DOHH2 (cell line): ENCODE measurements around the gene CPNE9.

Experiments
- H3F3A ChIP-seq: fragments of 200-600 bp; sonication (generic), shearing (Covaris generic); 2 replicates; pipeline ENCODE4 v1.6.0; 2016; ENCODE audit warnings: antibody characterized with exemption, mild to moderate bottlenecking; ENCODE audit not compliant: control insufficient read depth, insufficient read depth
- H3K27ac ChIP-seq: fragments of 200-600 bp; sonication (generic); 2 replicates; pipeline ENCODE4 v1.5.1; 2014; ENCODE audit warnings: low read depth, mild to moderate bottlenecking, low read length, moderate library complexity
- H3K27me3 ChIP-seq: fragments of 200-600 bp; sonication (generic); 2 replicates; pipeline ENCODE4 v1.6.1; 2014; ENCODE audit warnings: mild to moderate bottlenecking, low read length, mixed read lengths; ENCODE audit not compliant: control insufficient read depth
- H3K36me3 ChIP-seq: fragments of 200-600 bp; sonication (generic); 2 replicates; pipeline ENCODE4 v1.6.1; 2014; ENCODE audit warnings: mild to moderate bottlenecking, low read length, moderate library complexity, mixed read lengths; ENCODE audit not compliant: control insufficient read depth
- H3K4me1 ChIP-seq: fragments of 200-600 bp; sonication (generic); 2 replicates; pipeline ENCODE4 v1.6.1; 2014; ENCODE audit warnings: mild to moderate bottlenecking, low read length, mixed read lengths; ENCODE audit not compliant: control insufficient read depth
- H3K4me2 ChIP-seq: fragments of 200-600 bp; sonication (generic); 2 replicates; pipeline ENCODE4 v1.6.0; 2014; ENCODE audit warnings: mild to moderate bottlenecking, low read length, moderate library complexity
- H3K4me3 ChIP-seq: fragments of 200-600 bp; sonication (generic); 2 replicates; pipeline ENCODE4 v1.5.1; 2014; ENCODE audit warnings: mild to moderate bottlenecking, low read length, mixed read lengths
- H3K79me2 ChIP-seq: fragments of 200-600 bp; sonication (generic); 2 replicates; pipeline ENCODE4 v1.6.1; 2014; ENCODE audit warnings: mild to moderate bottlenecking, low read length, mixed read lengths; ENCODE audit not compliant: control insufficient read depth
- H3K9me2 ChIP-seq: fragments of 200-600 bp; sonication (generic); replicated peaks from 2 replicates; pipeline ENCODE4 v1.6.1; 2014; ENCODE audit warnings: mild to moderate bottlenecking, low read length, mixed read lengths; ENCODE audit not compliant: control insufficient read depth
- H3K9me3 ChIP-seq: fragments of 200-600 bp; sonication (generic); 2 replicates; pipeline ENCODE4 v1.6.1; 2014; ENCODE audit warnings: antibody characterized with exemption, low read length, mixed read lengths; ENCODE audit not compliant: control insufficient read depth, insufficient read depth
- H4K20me1 ChIP-seq: fragments of 200-600 bp; sonication (generic); 2 replicates; pipeline ENCODE4 v1.6.0; 2014; ENCODE audit warnings: low read depth, mild to moderate bottlenecking, antibody characterized with exemption, low read length, moderate library complexity; ENCODE audit not compliant: control insufficient read depth, insufficient read depth
- CTCF ChIP-seq: fragments of 200-600 bp; sonication (generic); IDR thresholded peaks from one replicate; pipeline ENCODE4 v1.5.1; 2014; ENCODE audit warnings: antibody characterized with exemption, mild to moderate bottlenecking, low read depth, low read length; ENCODE audit not compliant: poor library complexity, severe bottlenecking
- EZH2phosphoT487 ChIP-seq: fragments of 200-600 bp; sonication (generic); IDR thresholded peaks from 2 replicates; pipeline ENCODE4 v1.6.1; 2017; ENCODE audit warnings: borderline replicate concordance, mild to moderate bottlenecking, antibody characterized with exemption, low read length, moderate library complexity, mixed read lengths

Gene CPNE9

GRCh38 chr3:9679476-9680080 lies 24.1 kb upstream of the CPNE9 start:
- no peak overlapping the region for H3K4me2 ChIP-seq
- H3K79me2 ChIP-seq, result no peaks in the 10 kb centered on the region
- H3K27ac ChIP-seq, result no peak overlapping the region
- H4K20me1 ChIP-seq, result no peaks in the 10 kb centered on the region
- H3K36me3 ChIP-seq, result peaks cover 89% of the 10 kb centered on the region
- TF ChIP-seq CTCF (no peak), EZH2phosphoT487 (no peak)
- H3K9me3 ChIP-seq, result no peaks in the 10 kb centered on the region
- no peaks in the 10 kb centered on the region for H3K9me2 ChIP-seq
- no peaks in the 10 kb centered on the region for H3F3A ChIP-seq
- no peak overlapping the region for H3K4me3 ChIP-seq
- no peaks in the 10 kb centered on the region for H3K4me1 ChIP-seq
- no peaks in the 10 kb centered on the region for H3K27me3 ChIP-seq

- Histone ChIP-seq H3K4me3 (no peak overlapping the region), H3K4me2 (no peak overlapping the region), H3K9me2 (no peaks in the 10 kb centered on the region), H3K36me3 (peaks cover 95% of the 10 kb centered on the region), H3K9me3 (no peaks in the 10 kb centered on the region), H3K4me1 (no peaks in the 10 kb centered on the region), H3K27me3 (no peaks in the 10 kb centered on the region), H3K27ac (no peak overlapping the region), H3K79me2 (no peaks in the 10 kb centered on the region), H4K20me1 (no peaks in the 10 kb centered on the region), H3F3A (no peaks in the 10 kb centered on the region)
- TF ChIP-seq EZH2phosphoT487, result no peak
- no peak for TF ChIP-seq CTCF
Observed at GRCh38 chr3:9681011-9681722, 22.5 kb upstream of the CPNE9 start.

GRCh38 chr3:9681723-9682081 lies 21.9 kb upstream of the CPNE9 start:
- H3K27ac ChIP-seq, result no peak overlapping the region
- H3K9me2 ChIP-seq, result no peaks in the 10 kb centered on the region
- no peaks in the 10 kb centered on the region for H3K4me1 ChIP-seq
- no peaks in the 10 kb centered on the region for H3F3A ChIP-seq
- no peaks in the 10 kb centered on the region for H3K27me3 ChIP-seq
- peaks cover 95% of the 10 kb centered on the region for H3K36me3 ChIP-seq
- no peak for TF ChIP-seq CTCF
- no peak for TF ChIP-seq EZH2phosphoT487
- H3K4me2 ChIP-seq, result no peak overlapping the region
- H3K4me3 ChIP-seq, result no peak overlapping the region
- no peaks in the 10 kb centered on the region for H4K20me1 ChIP-seq
- H3K79me2 ChIP-seq, result no peaks in the 10 kb centered on the region
- H3K9me3 ChIP-seq, result no peaks in the 10 kb centered on the region
